Fibroblast of the aortic adventitia (primary cell): Measurements from ENCODE around the gene KYNU. TPM values are rescaled to one million over a fixed set of nuclear protein-coding genes. Genes with fewer than 3 reads are reported as not detected.

Experiments
- DNase-seq: peaks from one replicate; pipeline ENCODE4 v3.0.0-alpha.2; 2010; ENCODE audit warnings: low read depth
- H3K4me3 ChIP-seq: 2 replicates; pipeline ENCODE4 v1.5.1; 2011; ENCODE audit warnings: low read depth, mild to moderate bottlenecking, control low read depth, low read length, moderate library complexity
- CTCF ChIP-seq: IDR thresholded peaks from 2 replicates; pipeline ENCODE4 v1.5.1; 2011; ENCODE audit warnings: mild to moderate bottlenecking, low read length, control low read depth, inconsistent platforms; ENCODE audit not compliant: insufficient read depth
- total RNA-seq: library from RNA; depleted of rRNA; stranded (reverse); fragments of >200 nt; gene quantifications from 2 replicates; pipeline ENCODE4 v1.2.3, GENCODE V29; 2012; ENCODE audit warnings: low replicate concordance

Gene KYNU
- total RNA-seq, 1 donor = 1.3 TPM

GRCh38 chr2:142870526-142870925 lies 6.9 kb upstream of the KYNU start:
- H3K4me3 ChIP-seq = no peak overlapping the region
- DNase-seq = no peak
- TF ChIP-seq CTCF = no peak

- no peak for DNase-seq
- TF ChIP-seq CTCF = no peak
- H3K4me3 ChIP-seq = no peak overlapping the region
Measured at GRCh38 chr2:142871396-142871795, 6.1 kb upstream of the KYNU start.

GRCh38 chr2:142872882-142873724 lies 4.4 kb upstream of the KYNU start:
- DNase-seq = peak; percentile 84
- no peak overlapping the region for H3K4me3 ChIP-seq
- TF ChIP-seq CTCF = no peak

GRCh38 chr2:142873831-142874287 lies 3.6 kb upstream of the KYNU start:
- H3K4me3 ChIP-seq = no peak overlapping the region
- no peak for TF ChIP-seq CTCF
- DNase-seq = no peak

GRCh38 chr2:142874293-142874814 lies 3.1 kb upstream of the KYNU start:
- TF ChIP-seq CTCF = no peak
- H3K4me3 ChIP-seq = no peak overlapping the region
- peak; percentile 94 for DNase-seq

GRCh38 chr2:142875010-142875409 lies 2.5 kb upstream of the KYNU start:
- no peak overlapping the region for H3K4me3 ChIP-seq
- TF ChIP-seq CTCF = no peak
- no peak for DNase-seq
